NCI-H146 treated with DMSO at 0.1 percent for 48 hours (cell line): ENCODE results near the gene MACF1.
"Not testable (repeated sequence)": the region's sequence is repeated elsewhere in the genome, so short reads cannot be mapped to it uniquely, and the experiment has no call there.

ENCODE experiments used
- DNase-seq: peaks from one replicate; lab custom pipeline; 2025; ENCODE audit not compliant: unreplicated experiment; lab: John Stamatoyannopoulos, UW

The MACF1 gene

GRCh38 chr1:39204441-39205081 lies at the start of gene MACF1:
Gene MACF1, plus strand, starts transcription at chr1:39204695. Its CDS starts 328 bp downstream, at chr1:39205023.
- no peak for DNase-seq

- no peak for DNase-seq
Measured at GRCh38 chr1:39157304-39157703, 47.2 kb upstream of the MACF1 start.

- DNase-seq, result peak; percentile 50
Measured at GRCh38 chr1:39158327-39159086, 46.0 kb upstream of the MACF1 start.

- DNase-seq, result no peak
Measured at GRCh38 chr1:39159224-39160036, 45.1 kb upstream of the MACF1 start.

- DNase-seq, result no peak
Measured at GRCh38 chr1:39160703-39161102, 43.8 kb upstream of the MACF1 start.

GRCh38 chr1:39161811-39162210 lies 42.7 kb upstream of the MACF1 start:
- DNase-seq, result not testable (repeated sequence)

- no peak for DNase-seq
Measured at GRCh38 chr1:39163469-39163868, 41.0 kb upstream of the MACF1 start.

GRCh38 chr1:39164256-39164655 lies 40.2 kb upstream of the MACF1 start:
- no peak for DNase-seq

GRCh38 chr1:39165049-39165448 lies 39.4 kb upstream of the MACF1 start:
- no peak for DNase-seq

- no peak for DNase-seq
Measured at GRCh38 chr1:39165488-39165887, 39.0 kb upstream of the MACF1 start.

- DNase-seq, result no peak
Measured at GRCh38 chr1:39167632-39168209, 36.8 kb upstream of the MACF1 start.

- DNase-seq, result no peak
Measured at GRCh38 chr1:39168301-39169080, 36.0 kb upstream of the MACF1 start.

- DNase-seq, result peak; percentile 14
Measured at GRCh38 chr1:39170731-39171667, 33.5 kb upstream of the MACF1 start.

GRCh38 chr1:39173119-39173994 lies 31.1 kb upstream of the MACF1 start:
- DNase-seq, result no peak

- DNase-seq, result no peak
Measured at GRCh38 chr1:39173995-39174380, 30.5 kb upstream of the MACF1 start.

GRCh38 chr1:39174390-39175081 lies 30.0 kb upstream of the MACF1 start:
- DNase-seq, result no peak

GRCh38 chr1:39177706-39178105 lies 26.8 kb upstream of the MACF1 start:
- no peak for DNase-seq
